Hematopoietic multipotent progenitor cell treated with erythropoietin and hydrocortisone succinate and interleukin-3 and kit ligand, for 4 days (in vitro differentiated cells): Measurements from ENCODE around the gene SLC23A2.

Source experiments
- DNase-seq: peaks from one replicate; pipeline ENCODE4 v3.0.0-alpha.2; 2015

SLC23A2 gene

GRCh38 chr20:4811661-4812181, 189.6 kb downstream of the SLC23A2 start:
- peak; percentile 94 for DNase-seq

DNA sequence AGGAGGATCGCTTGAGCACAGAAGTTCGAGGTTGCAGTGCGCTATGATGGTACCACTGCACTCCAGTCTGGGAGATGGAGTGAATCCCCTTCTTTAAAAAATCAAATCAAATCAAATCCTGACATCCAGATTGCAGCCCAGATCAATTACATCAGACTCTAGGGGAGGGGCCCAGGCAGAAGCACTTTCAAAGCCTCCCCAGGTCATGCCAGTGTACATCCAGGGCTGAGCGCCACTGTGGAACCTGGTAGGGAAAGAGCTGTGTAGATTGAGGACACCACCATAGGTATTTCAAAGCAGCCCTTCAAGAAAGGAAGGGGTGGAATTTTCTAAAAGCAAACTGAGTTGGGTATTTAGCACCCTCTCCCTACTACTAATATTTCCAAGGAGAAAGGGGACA, 190.1 kb downstream of the SLC23A2 start:
- DNase-seq: no peak

GRCh38 chr20:4810426-4811019, 190.8 kb downstream of the SLC23A2 start:
- DNase-seq: no peak

GRCh38 chr20:4809707-4810106, 191.6 kb downstream of the SLC23A2 start:
- no peak for DNase-seq

DNA sequence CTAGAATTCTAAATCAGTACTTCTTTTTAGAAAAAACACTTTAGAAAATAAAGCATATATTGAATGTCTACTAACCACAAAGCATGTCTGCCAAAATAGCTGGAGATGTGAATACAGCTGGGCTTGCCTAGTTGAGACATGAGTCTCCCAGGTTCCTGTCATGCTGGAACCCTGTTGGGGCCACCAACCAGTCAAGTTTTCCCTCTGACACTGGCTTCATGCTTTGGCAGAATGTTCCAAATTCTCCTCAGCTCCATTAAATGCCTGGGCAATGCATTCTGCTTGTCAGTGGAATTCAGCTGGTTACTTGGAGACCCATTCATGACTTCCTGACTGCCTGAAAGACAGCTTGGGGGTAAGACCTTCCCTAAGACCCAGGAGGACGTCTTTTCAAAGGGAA, 192.4 kb downstream of the SLC23A2 start:
- DNase-seq: no peak

DNA sequence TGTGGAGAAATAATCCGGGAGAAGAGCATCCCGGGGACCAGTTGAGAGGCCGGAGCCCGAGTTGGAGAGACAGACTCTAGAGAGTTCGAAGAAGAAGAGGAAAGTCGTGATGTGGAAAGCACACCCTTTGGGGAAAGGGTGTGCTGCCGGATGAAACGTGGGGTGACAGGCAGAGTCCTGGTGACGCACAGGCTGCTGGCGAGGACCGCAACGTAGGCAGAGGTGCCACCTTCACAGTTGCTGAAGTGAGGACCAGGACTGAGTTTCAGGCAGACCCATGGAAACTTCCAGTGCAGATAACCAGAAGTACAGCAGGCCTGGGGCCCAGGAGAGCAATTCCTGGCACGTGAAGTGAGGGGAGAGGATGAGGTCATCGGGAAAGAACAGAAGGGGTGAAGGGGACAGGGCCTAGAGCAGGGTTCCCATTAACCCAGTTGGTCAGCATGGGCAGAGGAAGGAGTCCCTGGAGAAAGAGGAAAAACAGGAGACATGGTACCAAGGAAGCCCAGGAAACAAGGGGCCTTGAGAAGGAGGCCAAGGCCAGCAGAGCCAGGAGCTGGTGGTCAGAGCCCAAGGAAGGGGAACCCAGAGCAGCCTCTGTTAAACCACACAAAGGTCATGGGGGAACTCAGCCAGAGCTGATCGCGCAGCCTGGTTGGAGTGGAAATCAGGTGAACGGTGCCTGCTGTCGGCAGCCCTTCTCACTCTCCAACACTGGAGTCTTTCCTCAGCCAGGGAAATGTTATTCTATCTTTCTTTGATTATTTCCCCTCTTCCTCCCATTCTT, 195.5 kb downstream of the SLC23A2 start:
- DNase-seq: no peak

GRCh38 chr20:4802527-4802926, 198.8 kb downstream of the SLC23A2 start:
- peak; percentile 41 for DNase-seq
